HepG2 (cell line): ENCODE measurements around the gene CACNA1C. TPM values are rescaled to one million over a fixed set of nuclear protein-coding genes. Genes with fewer than 3 reads are reported as not detected.

Experiments used
- ATAC-seq: fragments of 200-7000 bp; cut with Tn5 transposase; 3 replicates; pipeline ENCODE4 v1.9.1; 2020; ENCODE audit warnings: mild to moderate bottlenecking, moderate library complexity
- BruUV-seq: library from RNA; stranded (reverse); fragments of 400-500 nt; replicated peaks from 2 replicates; lab custom pipeline; 2021; lab: Mats Ljungman, UMichigan
- CTCF ChIA-PET: fragments of 300-600 bp; formaldehyde crosslinking; extraction: SDS; loops from one replicate; lab custom pipeline; 2021; ENCODE audit warnings: low total read pairs, inconsistent platforms, low intra/inter-chr PET ratio; lab: Yijun Ruan, JAX
- POLR2A ChIA-PET: fragments of 350-600 bp; sonication (Branson Sonifier 250); formaldehyde crosslinking; loops from one replicate; lab custom pipeline; 2020; ENCODE audit warnings: antibody characterized with exemption, inconsistent platforms; lab: Yijun Ruan, JAX
- DNase-seq: peaks from one replicate; pipeline ENCODE4 v3.0.0-alpha.2; 2015; ENCODE audit warnings: low spot score
- FAIRE-seq: peaks from 3 replicates; lab custom pipeline; 2011; peaks lifted over from hg19 to GRCh38; lab: Jason Lieb, UNC
- H2AFZ ChIP-seq: one replicate; pipeline ENCODE4 v1.6.1; 2011; ENCODE audit warnings: low read length, inconsistent platforms
- H3K27ac ChIP-seq: fragments of 300-600 bp; 3 replicates; pipeline ENCODE4 v1.8.0; 2011; ENCODE audit warnings: mixed run types, mild to moderate bottlenecking, mixed read lengths, low read length, inconsistent platforms; ENCODE audit not compliant: insufficient read depth; ENCODE audit errors: extremely low read length
- H3K27me3 ChIP-seq, 2 experiments: fragments of 200-600 bp in 1 of 2; 2 replicates in 1 of 2; 3 replicates in 1 of 2; pipeline versions ENCODE4 v1.6.0 to v1.8.0; 2011; ENCODE audit warnings: low read length in 2 of 2, mild to moderate bottlenecking in 2 of 2, moderate library complexity in 2 of 2, inconsistent platforms in 1 of 2; ENCODE audit not compliant: insufficient read depth in 2 of 2, control insufficient read depth in 1 of 2
- H3K36me3 ChIP-seq, 2 experiments: fragments of 200-600 bp in 1 of 2; replicated peaks in 1 of 2; 2 replicates in 1 of 2; 3 replicates in 1 of 2; pipeline versions ENCODE4 v1.5.1 to v1.8.0; 2011; ENCODE audit warnings: low read length in 2 of 2, inconsistent platforms in 1 of 2; ENCODE audit not compliant: insufficient read depth in 2 of 2, control insufficient read depth in 1 of 2
- H3K4me1 ChIP-seq: 2 replicates; pipeline ENCODE4 v1.5.1; 2012; ENCODE audit warnings: low read length, inconsistent platforms; ENCODE audit not compliant: insufficient read depth
- H3K4me2 ChIP-seq: 2 replicates; pipeline ENCODE4 v1.6.0; 2011; ENCODE audit warnings: low read depth, low read length, inconsistent platforms
- H3K4me3 ChIP-seq, 3 experiments: fragments of 200-600 bp in 1 of 3; sonication (generic), shearing (Covaris generic) in 1 of 3; replicated peaks in 1 of 3; 2 replicates each; pipeline ENCODE4 v1.5.1; 2011 to 2016; ENCODE audit warnings: low read length in 3 of 3, inconsistent platforms in 2 of 3, low read depth in 2 of 3, mild to moderate bottlenecking in 2 of 3, control low read depth in 1 of 3, mixed read lengths in 1 of 3; ENCODE audit not compliant: insufficient read depth in 1 of 3
- H3K79me2 ChIP-seq: one replicate; pipeline ENCODE4 v1.6.1; 2011; ENCODE audit warnings: low read length, inconsistent platforms; ENCODE audit not compliant: insufficient read depth
- H3K9ac ChIP-seq: 2 replicates; pipeline ENCODE4 v1.6.0; 2011; ENCODE audit warnings: mild to moderate bottlenecking, low read depth, low read length, inconsistent platforms; ENCODE audit not compliant: insufficient read depth
- H3K9me3 ChIP-seq: 2 replicates; pipeline ENCODE4 v1.5.1; 2012; ENCODE audit warnings: mild to moderate bottlenecking, low read length
- H4K20me1 ChIP-seq: 2 replicates; pipeline ENCODE4 v1.6.0; 2011; ENCODE audit warnings: inconsistent platforms, mild to moderate bottlenecking, low read length, moderate library complexity; ENCODE audit not compliant: insufficient read depth
- AHDC1 ChIP-seq: sonication (generic); formaldehyde crosslinking; IDR thresholded peaks from 2 replicates; pipeline ENCODE4 v1.5.1; 2020; ENCODE audit warnings: mild to moderate bottlenecking, missing genetic modification reagents, borderline replicate concordance
- BRCA1 ChIP-seq: sonication (generic); formaldehyde crosslinking; IDR thresholded peaks from 2 replicates; pipeline ENCODE4 v1.4.0; 2020; ENCODE audit warnings: missing genetic modification reagents
- ERF ChIP-seq: IDR thresholded peaks from 2 replicates; pipeline ENCODE4 v1.6.1; 2018; ENCODE audit warnings: missing biosample characterization, missing genetic modification reagents
- HBP1 ChIP-seq: IDR thresholded peaks from 2 replicates; pipeline ENCODE4 v1.6.1; 2016; ENCODE audit warnings: low read depth, control low read depth
- NR2C2 ChIP-seq: sonication (generic); formaldehyde crosslinking; IDR thresholded peaks from 2 replicates; pipeline ENCODE4 v1.4.0; 2020; ENCODE audit warnings: missing genetic modification reagents, mild to moderate bottlenecking, moderate library complexity, borderline replicate concordance
- RARA ChIP-seq: IDR thresholded peaks from 2 replicates; pipeline ENCODE4 v1.6.1; 2016; ENCODE audit warnings: missing genetic modification reagents, missing compliant biosample characterization
- RORA ChIP-seq: sonication (generic); formaldehyde crosslinking; IDR thresholded peaks from 2 replicates; pipeline ENCODE4 v1.5.0; 2020; ENCODE audit warnings: mild to moderate bottlenecking, missing genetic modification reagents, moderate library complexity
- SOX6 ChIP-seq, 2 experiments: fragments of 450-650 bp in 1 of 2; sonication (generic) in 1 of 2; formaldehyde crosslinking in 1 of 2; IDR thresholded peaks; 2 replicates each; pipeline versions ENCODE4 v1.4.0 to v1.6.1; 2017 to 2020; ENCODE audit warnings: antibody characterized with exemption in 1 of 2, mild to moderate bottlenecking in 1 of 2, missing genetic modification reagents in 1 of 2
- SRSF4 ChIP-seq: fragments of 200-400 bp; formaldehyde crosslinking; IDR thresholded peaks from one replicate; pipeline ENCODE4 v1.6.1; 2018; ENCODE audit warnings: mild to moderate bottlenecking, low read depth, low read length, moderate library complexity; ENCODE audit not compliant: poor library complexity, severe bottlenecking
- ZNF256 ChIP-seq: sonication (generic); formaldehyde crosslinking; conservative IDR thresholded peaks from 2 replicates; pipeline ENCODE4 v1.4.0; 2020; ENCODE audit warnings: missing genetic modification reagents
- ZNF296 ChIP-seq: sonication (generic); formaldehyde crosslinking; conservative IDR thresholded peaks from 2 replicates; pipeline ENCODE4 v1.5.0; 2020; ENCODE audit warnings: mild to moderate bottlenecking, missing genetic modification reagents
- ZNF891 ChIP-seq: sonication (generic); formaldehyde crosslinking; IDR thresholded peaks from 2 replicates; pipeline ENCODE4 v1.5.0; 2020; ENCODE audit warnings: mild to moderate bottlenecking, missing genetic modification reagents
- WGBS: methylation state at CpG from one replicate; pipeline ENCODE4 v1.1.6; 2017; ENCODE audit warnings: low lambda C conversion rate; 5-methylcytosine and 5-hydroxymethylcytosine counted together
- in situ Hi-C: cut with HindIII; loops from 2 replicates; pipeline ENCODE4 v1.10.0; 2017; ENCODE audit warnings: low pct_unique_long_range_greater_than_20kb; ENCODE audit not compliant: extremely low pct_ligation_motif_present
- intact Hi-C: fragments of 100-400 bp; cut with micrococcal nuclease; formaldehyde crosslinking; loops from one replicate; pipeline ENCODE4 v1.10.0; 2022; ENCODE audit not compliant: unreplicated experiment
- polyA plus RNA-seq, 8 experiments: library from polyadenylated mRNA; depleted of rRNA in 3 of 8; stranded (reverse) in 7 of 8; unstranded in 1 of 8; fragments of >200 nt; fragmentation: Illumina TruSeq in 4 of 8; extraction: Trizol in 4 of 8; gene quantifications; 2 replicates each; pipeline versions ENCODE4 v1.2.1 to v1.2.3, GENCODE V29; 2011 to 2016; ENCODE audit warnings: low read depth in 4 of 8, missing spikeins in 1 of 8, mixed read lengths in 1 of 8; ENCODE audit not compliant: insufficient read depth in 1 of 8
- total RNA-seq, 5 experiments: library from RNA; depleted of rRNA; stranded (reverse); fragments of >200 nt; fragmentation: Illumina TruSeq; extraction: Trizol; gene quantifications; 2 replicates each; pipeline ENCODE4 v1.2.3, GENCODE V29; 2016; ENCODE audit warnings: low read depth in 1 of 5

The CACNA1C gene
- total and polyA plus RNA-seq, 2 of the 13 experiments (the other 11 are each of a cell fraction or from before 2014, with no cell fraction given) = not detected

- in situ Hi-C loops = no loop called here
- H3K9me3 ChIP-seq = no peaks in the 10 kb centered on the region
- H3K36me3 ChIP-seq = no peaks in the 10 kb centered on the region
- H2AFZ ChIP-seq = no peak overlapping the region
- no peaks in the 10 kb centered on the region for H3K79me2 ChIP-seq
- ChIA-PET POLR2A (no interaction called here), CTCF (no interaction called here)
- no peak for DNase-seq
- H3K4me3 ChIP-seq = no peak overlapping the region
- 31% methylated on average over 6 of the region's 6 CpGs for WGBS
- no peaks in the 10 kb centered on the region for H4K20me1 ChIP-seq
- ATAC-seq = no peak
- H3K27me3 ChIP-seq = peaks cover 4 to 31% of the 10 kb centered on the region in 2 experiments; a peak in 4 of 5 replicates
- H3K27ac ChIP-seq = no peak overlapping the region
- no TSS peak for BruUV-seq
- FAIRE-seq = no peak
- no peak overlapping the region for H3K9ac ChIP-seq
- H3K4me1 ChIP-seq = no peaks in the 10 kb centered on the region
- TF ChIP-seq RARA (no peak), HBP1 (CRISPR knock-in tag) (no peak), ZNF891 (CRISPR knock-in tag) (no peak), BRCA1 (no peak), SOX6 (IDR thresholded peaks at IDR 0.05) (no peak), SOX6 (CRISPR knock-in tag; IDR thresholded peaks at IDR 0.05) (no peak), ZNF256 (CRISPR knock-in tag) (no peak), SRSF4 (no peak), ZNF296 (no peak), ERF (CRISPR knock-in tag) (no peak), RORA (CRISPR knock-in tag) (no peak), NR2C2 (CRISPR knock-in tag) (no peak), AHDC1 (CRISPR knock-in tag) (no peak)
- TF ChIP-seq, all 625 proteins: peak for 0
- intact Hi-C loops = no loop called here
- no peak overlapping the region for H3K4me2 ChIP-seq
Observed at GRCh38 chr12:2154521-2154920, 101.7 kb downstream of the CACNA1C start.
